Liver (tissue), 3 donors: ENCODE measurements around the gene MYO7B.

Experiments
- CTCF ChIP-seq: fragments of 150-350 bp; IDR thresholded peaks from 2 replicates; pipeline ENCODE4 v1.5.1; 2017; ENCODE audit warnings: improper control_type of control experiment, low read depth, low read length; ENCODE audit not compliant: missing input control
- EGR1 ChIP-seq, 2 donors: IDR thresholded peaks; 2 replicates each; pipeline ENCODE4 v1.6.1; 2016 to 2018; ENCODE audit warnings: antibody characterized with exemption in 2 of 2, low read depth in 2 of 2
- HNF4G ChIP-seq: IDR thresholded peaks from 2 replicates; pipeline ENCODE4 v1.6.1; 2016; ENCODE audit warnings: antibody characterized with exemption
- MAX ChIP-seq: IDR thresholded peaks from 2 replicates; pipeline ENCODE4 v1.6.1; 2016; ENCODE audit warnings: antibody characterized with exemption
- RAD21 ChIP-seq, 2 donors: IDR thresholded peaks; 2 replicates each; pipeline ENCODE4 v1.6.1; 2016; ENCODE audit warnings: antibody characterized with exemption in 2 of 2, mild to moderate bottlenecking in 2 of 2
- RXRA ChIP-seq, 2 donors: IDR thresholded peaks; 2 replicates each; pipeline ENCODE4 v1.6.1; 2017 to 2018; ENCODE audit warnings: antibody characterized with exemption in 2 of 2, mild to moderate bottlenecking in 1 of 2
- SP1 ChIP-seq: IDR thresholded peaks from 2 replicates; pipeline ENCODE4 v1.6.1; 2018; ENCODE audit warnings: antibody characterized with exemption, mild to moderate bottlenecking
- YY1 ChIP-seq: IDR thresholded peaks from 2 replicates; pipeline ENCODE4 v1.6.1; 2016; ENCODE audit warnings: antibody characterized with exemption, mild to moderate bottlenecking
- donor health status: healthy.
- donor health status: healthy.

DNA sequence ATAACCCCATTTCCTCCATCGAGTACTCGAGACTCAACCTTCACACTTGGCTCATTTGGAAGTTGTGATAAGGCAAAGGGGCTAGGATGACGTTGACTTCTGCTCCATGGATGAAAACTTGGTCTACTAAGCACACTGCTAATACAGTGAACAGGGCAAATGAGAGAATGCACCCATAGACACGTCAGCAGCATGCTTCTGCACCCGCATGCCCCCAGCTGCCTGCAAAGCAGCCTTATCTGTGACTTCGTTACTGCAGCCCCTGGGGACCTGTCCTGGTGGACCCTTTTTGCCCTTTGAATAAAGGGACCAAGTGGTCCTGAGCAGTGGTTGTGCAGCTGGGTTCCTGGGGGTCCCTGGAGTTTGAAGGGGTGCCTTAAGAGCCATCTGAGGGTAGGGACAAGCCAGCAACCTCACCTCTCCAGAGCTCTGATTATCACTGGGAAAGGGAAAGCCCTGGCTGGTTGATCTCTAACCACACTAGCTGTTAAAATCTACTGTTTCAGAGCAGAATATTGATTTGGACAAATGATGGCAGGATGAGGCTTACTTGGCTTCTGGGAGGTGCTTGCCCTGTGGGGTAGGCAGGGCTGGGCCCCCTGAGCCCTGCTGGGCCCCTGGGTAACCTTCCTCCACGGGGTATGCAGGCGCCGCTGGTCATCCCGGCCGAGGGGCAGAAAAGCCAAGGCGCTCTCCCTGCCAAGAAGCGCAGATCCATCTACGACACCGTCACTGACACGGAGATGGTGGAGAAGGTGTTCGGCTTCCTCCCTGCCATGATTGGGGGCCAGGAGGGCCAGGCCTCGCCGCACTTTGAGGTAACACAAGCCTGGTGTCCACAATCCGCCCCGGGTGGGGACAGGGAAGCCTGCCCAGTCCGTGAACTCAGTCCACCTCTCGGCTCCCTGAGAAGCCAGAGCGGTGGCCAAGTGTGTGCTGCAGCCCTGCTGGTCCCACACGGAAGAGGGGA is 72.9 kb downstream of the MYO7B start:
- TF ChIP-seq CTCF (no peak), RXRA (IDR thresholded peaks at IDR 0.05) (no peak), MAX (no peak), RAD21 (IDR thresholded peaks at IDR 0.05) (no peak), YY1 (no peak), EGR1 (IDR thresholded peaks at IDR 0.05; ENCODE audit: low read depth in 2 of 2) (no peak), HNF4G (no peak), SP1 (no peak)
